GM19193 (cell line): ENCODE measurements around the gene ARID4B.

Experiments used
- POLR2A ChIP-seq: IDR thresholded peaks from 4 replicates; pipeline ENCODE4 v1.6.1; 2011; ENCODE audit not compliant: insufficient read depth, insufficient read length; ENCODE audit errors: extremely low read depth

Gene ARID4B

DNA sequence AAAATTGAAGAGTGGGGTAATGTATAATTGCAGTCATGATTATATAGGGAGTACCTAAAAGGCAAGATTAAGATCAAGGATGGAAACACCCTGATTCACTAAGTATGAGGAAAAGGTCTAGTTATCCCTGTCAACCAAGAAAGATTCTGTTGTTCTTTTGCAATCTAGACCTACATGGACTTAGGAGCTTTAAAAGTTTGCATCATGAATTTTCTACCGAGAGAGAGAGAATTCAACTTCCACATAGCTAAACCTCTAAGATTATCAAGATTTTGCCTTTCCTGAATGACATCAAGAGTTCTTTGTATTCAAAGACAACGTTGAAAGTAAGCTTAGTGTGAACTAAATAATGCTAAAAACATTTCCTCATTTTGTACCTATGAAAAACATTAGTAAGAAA lies 88.1 kb downstream of the ARID4B start:
- TF ChIP-seq POLR2A = no peak

DNA sequence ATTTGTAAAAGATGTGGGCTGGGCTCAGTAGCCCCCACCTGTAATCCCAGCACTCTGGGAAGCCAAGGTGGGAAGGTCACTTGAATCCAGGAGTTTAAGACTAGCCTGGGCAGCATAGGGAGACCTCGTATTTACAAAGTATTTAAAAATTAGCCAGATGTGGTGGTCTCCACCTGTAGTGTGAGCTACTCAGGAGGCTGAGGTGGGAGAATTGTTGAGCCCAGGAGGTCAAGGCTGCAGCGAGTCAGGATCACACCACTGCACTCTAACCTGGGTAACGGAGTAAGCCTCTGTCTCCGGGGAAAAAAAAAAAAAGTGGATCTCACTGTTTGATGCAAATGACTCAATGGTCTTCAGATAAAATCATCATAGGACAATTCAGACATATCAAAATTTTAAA lies 89.4 kb downstream of the ARID4B start:
- no peak for TF ChIP-seq POLR2A

DNA sequence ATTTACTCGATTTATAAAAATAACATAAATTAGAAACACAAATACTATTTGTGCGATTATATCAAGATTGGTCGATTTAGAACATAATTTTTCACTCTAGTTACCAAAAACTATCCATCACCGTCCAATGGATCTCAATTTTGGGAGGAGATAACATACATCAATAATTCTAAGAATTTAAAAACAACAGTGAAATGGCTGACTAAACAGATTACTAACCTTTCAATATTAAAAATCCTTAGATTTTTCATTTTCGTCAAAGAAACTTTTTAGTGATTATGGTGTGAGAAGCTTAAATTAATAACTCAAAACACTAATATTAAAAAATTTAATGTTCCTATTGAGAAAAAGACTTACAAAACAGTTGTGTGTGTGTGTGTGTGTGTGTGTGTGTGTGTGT lies 91.9 kb downstream of the ARID4B start:
- TF ChIP-seq POLR2A = no peak

DNA sequence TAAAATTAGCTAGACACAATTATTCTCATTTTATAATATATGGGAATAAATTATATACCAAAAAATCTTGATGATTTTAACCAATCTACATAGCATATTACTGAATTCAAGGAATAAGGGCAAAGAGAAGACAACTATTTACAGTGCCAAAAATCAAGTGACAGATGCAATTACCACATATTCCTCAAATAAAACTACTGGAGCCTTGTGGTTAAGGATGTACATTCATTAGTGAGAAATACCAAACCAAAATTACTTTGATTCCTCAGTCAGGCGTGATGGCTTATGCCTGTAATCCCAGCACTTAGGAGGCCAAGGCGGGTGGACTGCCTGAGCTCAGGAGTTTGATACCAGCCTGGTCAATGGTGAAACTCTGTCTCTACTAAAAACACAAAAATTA lies 98.1 kb downstream of the ARID4B start:
- TF ChIP-seq POLR2A = no peak

DNA sequence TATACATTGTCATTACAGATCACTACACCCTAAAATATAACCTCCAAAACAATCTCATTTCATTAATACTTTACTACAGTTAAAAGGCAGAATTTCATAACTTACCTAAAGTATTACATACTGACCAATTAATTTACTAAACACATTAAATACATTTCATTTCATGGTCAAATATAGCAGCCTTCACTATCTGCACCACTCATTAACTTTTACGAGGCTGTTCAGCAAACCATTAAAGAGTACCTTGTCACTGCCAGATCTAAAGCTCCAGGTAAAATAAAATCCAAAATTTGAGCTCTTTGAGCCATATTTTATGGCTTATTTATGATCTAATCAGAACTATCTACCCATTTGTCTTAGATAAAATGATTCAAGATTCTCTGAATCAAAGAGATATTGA lies 100.6 kb downstream of the ARID4B start:
- no peak for TF ChIP-seq POLR2A

DNA sequence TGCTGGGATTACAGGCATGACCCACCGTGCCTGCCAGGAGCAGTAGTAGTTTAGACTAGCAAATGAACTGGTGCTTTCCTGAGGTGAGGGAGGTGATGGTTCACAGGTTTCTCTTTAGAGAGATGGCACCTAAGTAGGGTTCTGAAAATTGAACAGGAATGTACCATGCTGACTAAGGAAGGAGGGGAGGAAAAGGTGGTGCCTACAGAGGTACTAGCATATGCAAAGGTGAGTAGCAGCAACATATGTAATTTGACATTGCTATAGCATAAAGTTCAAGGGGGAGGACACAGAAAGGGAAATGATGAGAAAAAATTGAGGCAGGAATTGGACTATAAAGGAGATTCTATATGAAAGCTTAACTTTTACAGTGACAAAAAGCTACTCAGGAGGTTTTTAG lies 101.0 kb downstream of the ARID4B start:
- TF ChIP-seq POLR2A = no peak

DNA sequence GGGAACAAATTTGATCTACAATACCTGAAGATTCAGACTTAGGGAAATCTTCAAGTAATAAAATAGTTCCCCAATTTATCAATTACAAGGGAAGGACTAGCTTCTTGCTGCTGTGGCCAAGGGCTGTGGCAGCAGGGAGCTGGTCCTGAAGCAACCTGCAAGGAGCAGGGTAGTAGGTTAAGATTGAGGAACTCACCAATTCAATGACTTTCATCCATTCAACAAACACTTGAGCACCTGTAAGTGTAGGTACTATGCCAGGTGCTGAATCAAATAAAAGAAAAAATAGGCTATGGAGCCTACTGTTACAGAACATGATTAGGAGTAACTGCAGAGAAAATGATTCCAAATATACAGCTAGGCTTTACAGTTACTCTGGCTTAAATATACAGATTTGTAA lies 102.7 kb downstream of the ARID4B start:
- no peak for TF ChIP-seq POLR2A

DNA sequence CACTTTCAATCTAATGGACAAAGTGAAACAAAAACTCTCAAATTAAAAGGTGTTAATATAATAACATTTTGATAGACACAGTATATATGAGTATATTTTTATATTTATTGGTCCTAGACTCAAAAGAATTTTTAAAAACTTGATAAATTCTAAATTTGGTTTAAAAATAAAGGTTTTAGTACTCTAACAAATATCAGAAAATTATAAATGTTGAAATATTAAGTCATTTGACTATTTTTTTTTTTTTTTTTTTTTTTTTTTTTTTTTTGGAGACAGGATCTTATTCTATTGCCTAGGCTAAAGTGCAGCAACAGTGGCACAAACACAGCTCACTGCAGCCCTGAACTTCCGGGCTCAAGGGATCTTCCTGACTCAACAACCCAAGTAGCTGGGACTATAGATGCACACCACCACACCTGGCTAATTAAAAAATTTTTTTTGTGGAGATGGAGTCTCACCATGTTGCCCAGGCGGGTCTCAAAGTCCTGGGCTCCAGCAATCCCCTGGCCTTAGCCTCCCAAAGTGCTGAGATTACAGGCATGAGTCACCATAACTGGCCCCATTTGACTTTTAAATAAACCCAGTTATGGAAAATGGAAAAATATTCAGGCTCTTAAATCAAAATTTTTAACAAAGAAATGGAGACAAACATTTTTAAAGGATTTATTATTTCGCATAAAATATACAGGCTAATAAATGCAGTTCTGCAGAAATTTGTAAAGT lies 106.2 kb downstream of the ARID4B start:
- no peak for TF ChIP-seq POLR2A

DNA sequence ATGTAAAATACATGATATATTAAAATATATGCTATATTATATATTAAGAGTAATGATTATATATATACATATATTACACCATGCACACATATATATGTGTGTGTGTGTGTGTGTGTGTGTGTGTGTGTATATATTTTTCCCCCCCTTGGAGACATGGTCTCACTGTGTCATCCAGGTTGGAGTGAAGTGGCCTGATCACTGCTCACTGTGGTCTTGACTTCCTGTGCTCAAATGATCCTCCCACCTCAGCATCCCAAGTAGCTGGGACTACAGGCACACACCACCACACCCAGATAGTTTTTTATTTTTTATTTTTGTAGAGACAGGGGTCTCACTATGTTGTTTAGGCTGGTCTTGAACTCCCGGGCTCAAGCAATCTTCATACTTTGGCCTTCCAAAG lies 112.5 kb downstream of the ARID4B start:
- TF ChIP-seq POLR2A = no peak

DNA sequence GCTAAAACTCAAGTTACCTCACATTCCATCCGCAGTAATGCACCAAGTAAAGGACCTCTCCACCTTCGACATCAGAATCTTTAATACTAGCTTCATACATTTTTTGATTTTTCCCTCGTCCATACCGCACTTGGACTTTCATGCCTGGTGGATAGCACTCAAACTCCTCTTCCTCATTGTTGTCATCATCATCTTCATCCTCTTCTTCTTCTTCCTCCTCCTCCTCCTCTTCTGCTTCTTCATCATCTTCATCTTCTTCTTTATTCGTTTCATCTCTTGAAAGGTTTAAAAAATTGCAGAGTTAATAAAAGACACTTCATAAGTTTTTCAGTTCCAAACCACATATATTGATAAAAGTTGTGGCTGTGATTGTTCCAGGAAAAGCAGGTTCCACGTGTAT lies 114.2 kb downstream of the ARID4B start:
- TF ChIP-seq POLR2A = no peak

DNA sequence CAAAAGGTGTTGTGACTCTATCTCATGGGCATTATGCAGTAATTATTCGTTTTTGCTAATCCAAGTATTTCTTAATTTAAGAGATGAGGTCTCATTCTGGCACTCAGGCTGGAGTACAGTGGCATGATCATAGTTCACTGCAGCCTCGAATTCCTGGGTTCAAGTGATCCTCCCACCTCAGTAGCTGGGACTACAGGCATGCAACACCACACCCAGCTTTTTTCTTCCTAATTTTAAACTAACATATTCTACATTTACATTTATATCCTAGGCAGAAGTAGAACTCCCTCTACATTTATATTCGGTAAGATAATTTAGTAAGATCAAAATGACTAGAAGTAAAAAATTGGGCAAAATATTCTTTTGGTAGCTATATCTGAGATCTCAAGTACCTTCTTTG lies 116.5 kb downstream of the ARID4B start:
- TF ChIP-seq POLR2A = no peak

DNA sequence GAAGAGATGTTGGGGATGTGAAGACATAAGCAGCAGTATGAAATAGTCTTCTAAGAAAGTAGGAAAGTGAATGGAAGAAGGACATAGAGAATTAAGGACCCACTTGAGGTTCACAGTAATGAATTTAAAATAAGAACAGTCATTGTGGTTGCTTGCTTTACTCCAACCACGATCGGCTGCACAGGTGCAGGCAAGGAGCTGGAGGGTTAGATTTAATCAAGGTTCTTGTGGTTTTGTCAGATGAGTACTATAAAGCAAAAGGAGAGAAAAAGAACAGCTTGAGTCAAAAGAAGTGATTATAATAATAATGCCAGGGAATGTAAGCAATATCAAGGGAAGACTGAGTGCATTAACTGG lies 120.8 kb downstream of the ARID4B start:
- no peak for TF ChIP-seq POLR2A

DNA sequence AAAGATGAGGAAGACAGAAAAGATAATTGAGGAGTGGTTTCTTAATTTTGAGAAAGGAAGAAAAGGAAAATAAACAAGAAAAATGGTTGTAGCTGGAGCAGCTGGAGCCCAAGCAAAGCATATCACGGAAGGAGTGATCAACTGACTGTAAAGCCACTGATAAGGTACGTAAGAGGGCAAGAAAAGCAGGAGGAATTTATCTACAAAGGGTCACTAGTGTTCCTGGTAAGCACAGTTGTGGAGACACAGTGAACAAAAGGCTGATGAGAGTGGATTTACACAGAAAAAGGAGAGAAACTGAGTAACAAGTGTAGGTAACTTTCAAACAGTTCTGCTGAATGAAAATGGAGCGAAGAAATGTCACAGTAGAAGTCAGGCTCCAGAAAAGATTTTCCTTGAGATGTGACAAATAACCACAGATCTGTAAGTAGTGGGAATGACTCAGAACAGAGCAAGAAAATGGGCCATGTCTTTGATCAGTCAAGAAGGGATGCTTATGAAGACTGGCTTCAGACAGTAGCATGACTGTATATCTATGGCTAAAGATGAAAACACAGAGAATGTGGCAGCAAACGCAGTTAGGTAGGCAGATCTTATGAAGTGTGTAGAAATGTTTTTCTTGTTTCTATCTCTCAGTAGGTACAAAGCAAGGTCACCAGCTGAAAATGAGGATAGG lies 121.3 kb downstream of the ARID4B start:
- TF ChIP-seq POLR2A = no peak

DNA sequence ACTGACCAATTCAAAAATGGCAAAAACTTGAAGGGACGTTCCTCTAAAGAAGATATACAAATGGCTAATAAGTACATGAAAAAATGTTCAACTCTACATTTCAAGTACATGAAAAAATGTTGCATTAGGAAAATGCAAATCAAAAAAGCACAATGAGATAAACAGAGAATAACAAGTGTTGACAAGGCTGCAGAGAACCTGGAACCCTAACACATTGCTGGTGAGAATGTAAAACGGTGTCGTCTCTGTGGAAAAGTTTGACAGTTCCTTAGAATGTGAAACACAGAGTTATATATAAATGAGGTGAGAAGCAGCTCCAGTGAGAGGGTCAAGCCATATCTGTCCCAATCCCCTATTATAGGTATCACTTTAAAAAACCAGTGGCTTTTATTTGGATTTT lies 122.3 kb downstream of the ARID4B start:
- TF ChIP-seq POLR2A = no peak

DNA sequence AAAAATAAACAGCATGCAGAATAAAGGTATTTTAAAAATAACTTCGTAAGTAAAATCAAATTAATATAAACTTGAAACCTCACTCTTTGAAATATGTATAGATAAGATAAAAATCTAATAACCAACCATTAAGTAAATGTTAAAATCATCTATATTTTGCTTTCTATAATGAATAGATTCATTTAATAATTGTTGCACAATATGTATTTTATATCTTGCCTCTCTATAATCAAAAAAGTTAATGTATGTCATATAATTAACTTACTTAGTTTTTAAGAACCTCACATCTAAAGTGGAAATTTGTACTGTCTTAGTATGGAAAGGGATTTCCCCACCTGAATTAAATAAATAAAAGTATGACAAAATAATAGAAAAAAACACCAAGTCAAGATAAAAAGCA lies 124.6 kb downstream of the ARID4B start:
- no peak for TF ChIP-seq POLR2A

DNA sequence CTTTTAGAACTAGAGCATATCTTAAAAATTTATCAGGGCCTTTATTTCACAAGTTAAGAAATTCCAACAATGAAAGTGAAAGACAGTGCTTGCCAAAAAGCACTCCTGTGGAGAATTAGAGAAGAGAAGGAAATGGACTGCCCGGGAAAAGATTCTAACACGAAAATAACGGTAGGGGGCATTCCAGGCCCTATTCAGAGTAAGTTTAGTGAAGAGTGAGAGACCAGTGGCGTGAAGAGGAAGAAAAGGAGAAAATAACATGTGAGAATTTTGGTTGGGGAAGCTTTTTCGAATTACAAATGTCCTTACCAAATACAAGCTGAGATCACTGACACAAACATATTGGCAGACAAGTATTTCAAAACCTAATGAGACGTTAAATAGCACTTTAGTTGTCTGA lies 128.5 kb downstream of the ARID4B start:
- no peak for TF ChIP-seq POLR2A

DNA sequence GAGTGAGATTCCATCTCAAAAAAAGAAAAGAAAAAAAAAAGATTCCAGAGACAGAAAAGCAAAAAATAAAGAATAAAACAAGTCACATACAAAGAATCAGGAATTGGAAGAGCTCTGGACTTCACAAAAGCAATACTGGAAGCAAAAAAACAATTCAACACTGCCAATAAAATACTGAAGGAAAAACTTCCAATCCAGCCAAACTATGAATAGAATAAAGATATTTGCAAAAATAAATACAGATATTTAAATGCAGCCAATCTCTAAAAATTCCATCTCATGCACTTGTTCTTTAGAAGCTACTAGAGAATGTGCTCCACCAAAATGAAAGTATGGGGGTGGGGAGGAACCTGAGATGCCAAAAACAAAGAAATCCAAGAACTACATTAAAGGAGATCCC lies 137.5 kb downstream of the ARID4B start:
- no peak for TF ChIP-seq POLR2A
